DMS114 treated with DMSO at 0.1 percent for 48 hours (cell line): ENCODE measurements around the gene IFRD2.
"Not testable (repeated sequence)": the region's sequence is repeated elsewhere in the genome, so short reads cannot be mapped to it uniquely, and the experiment has no call there.

ENCODE experiments used
- DNase-seq: peaks from one replicate; lab custom pipeline; 2025; ENCODE audit not compliant: unreplicated experiment; lab: John Stamatoyannopoulos, UW

Gene IFRD2

DNA sequence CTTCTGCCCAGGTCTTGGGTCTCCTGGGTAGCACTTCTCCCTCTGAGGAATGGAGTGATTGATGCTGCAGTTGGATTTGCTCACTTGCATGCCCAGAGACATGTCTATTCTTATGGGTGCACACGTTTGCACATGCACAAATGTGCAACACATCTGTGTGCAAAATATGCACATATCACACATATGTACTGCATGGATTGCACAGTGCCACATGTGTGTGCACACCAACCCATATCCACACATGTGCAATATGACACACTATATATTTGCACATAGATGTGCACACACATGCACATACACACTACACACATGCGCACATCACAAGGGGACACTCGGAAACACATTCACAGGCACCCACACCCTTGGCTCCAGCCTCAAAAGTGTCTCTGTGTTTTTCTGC is 24.0 kb downstream of the IFRD2 start:
- DNase-seq: no peak

GRCh38 chr3:50267280-50267913 is 24.8 kb downstream of the IFRD2 start:
- DNase-seq: no peak

- DNase-seq: no peak
Measured at GRCh38 chr3:50266836-50267235, 25.4 kb downstream of the IFRD2 start.

- DNase-seq: no peak
Measured at GRCh38 chr3:50266017-50266416, 26.2 kb downstream of the IFRD2 start.

GRCh38 chr3:50265571-50265970 is 26.7 kb downstream of the IFRD2 start:
- DNase-seq: no peak

- no peak for DNase-seq
Measured at GRCh38 chr3:50264964-50265485, 27.2 kb downstream of the IFRD2 start.

DNA sequence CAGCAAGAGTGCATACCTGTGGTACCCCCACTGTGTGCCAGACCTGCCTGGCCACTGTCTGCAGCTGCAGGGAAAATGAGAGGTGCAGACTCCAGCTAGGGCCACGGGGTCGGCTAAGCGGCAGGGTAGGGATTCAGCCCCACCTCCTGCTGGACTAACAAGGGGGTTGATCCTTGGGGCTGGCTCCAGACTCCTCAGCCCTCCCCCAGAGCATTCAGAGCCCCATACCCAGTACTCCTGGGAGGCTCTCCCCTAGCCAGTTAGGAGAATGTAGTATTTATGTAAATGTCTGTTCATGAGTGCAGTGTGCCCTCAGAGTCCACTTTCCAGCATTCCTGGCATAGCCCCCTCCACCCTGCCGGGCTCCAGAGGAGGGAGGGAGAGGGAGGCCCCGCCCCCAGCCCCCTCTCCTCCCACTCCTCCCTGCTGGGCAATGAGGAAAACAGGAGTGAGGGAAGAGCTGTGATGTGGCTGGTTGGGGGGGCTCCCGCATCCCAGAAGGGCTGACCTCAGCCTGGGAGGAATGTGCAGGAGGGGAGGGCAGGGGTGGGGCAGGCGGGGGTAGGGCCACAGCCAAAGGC is 27.8 kb downstream of the IFRD2 start:
- no peak for DNase-seq

DNA sequence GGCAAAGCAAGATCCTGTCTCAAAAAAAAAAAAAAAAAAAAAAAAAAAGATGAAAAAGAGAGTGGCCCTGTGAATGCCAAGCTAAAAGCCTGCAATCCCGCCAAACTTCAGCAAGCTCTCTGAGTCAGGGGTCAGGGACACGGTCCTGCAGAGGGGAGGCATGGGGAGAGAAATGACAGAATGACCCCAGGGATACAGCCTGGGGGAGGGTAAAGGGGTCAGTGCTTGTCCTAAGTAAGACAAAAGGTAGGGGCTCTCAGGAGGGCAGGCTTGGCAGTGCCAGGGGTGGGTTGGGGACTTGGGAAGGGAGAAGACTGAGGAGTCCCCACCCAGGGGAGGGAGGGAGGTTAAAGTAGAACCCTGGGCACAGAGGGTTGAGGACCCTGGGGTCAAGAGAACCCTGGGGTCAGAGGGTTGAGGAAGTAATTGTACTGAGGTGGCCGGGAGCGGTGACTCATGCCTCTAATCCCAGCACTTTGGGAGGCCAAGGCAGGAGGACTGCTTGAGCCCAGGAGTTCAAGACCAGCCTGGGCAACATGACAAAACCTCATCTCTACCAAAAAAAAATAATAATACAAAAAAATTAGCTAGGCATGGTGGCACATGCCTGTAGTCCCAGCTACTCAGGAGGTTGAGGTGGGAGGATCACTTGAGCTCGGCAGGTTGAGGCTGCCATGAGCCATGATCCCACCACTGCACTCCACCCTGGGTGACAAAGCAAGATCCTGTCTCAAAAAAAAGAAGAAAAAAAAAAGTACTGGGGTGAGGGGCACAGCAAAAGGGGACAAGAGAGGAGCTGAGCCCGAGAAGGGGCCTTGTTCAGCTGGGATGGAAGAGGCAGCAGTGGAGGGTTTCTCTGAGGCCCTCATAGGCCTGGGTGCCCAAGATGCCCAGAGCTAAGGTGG is 28.5 kb downstream of the IFRD2 start:
- DNase-seq: no peak

- DNase-seq: no peak
Measured at GRCh38 chr3:50262778-50263177, 29.5 kb downstream of the IFRD2 start.

DNA sequence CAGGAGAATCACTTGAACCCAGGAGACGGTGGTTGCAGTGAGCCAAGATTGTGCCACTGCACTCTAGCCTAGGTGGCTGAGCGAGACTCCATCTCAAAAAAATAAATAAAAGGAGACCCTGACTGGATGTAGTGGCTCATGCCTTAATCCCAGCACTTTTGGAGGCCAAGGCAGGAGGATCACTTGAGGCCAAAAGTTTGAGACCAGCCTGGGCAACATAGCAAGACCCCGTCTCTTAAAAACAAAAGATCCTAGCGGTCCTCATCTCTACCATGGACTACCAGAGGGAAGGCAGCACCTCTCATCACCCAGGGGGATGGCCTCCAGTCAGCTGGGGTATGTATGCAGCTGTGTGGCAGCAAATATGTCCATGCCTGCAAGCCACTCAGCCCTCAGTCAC is 30.0 kb downstream of the IFRD2 start:
- DNase-seq: not testable (repeated sequence)

DNA sequence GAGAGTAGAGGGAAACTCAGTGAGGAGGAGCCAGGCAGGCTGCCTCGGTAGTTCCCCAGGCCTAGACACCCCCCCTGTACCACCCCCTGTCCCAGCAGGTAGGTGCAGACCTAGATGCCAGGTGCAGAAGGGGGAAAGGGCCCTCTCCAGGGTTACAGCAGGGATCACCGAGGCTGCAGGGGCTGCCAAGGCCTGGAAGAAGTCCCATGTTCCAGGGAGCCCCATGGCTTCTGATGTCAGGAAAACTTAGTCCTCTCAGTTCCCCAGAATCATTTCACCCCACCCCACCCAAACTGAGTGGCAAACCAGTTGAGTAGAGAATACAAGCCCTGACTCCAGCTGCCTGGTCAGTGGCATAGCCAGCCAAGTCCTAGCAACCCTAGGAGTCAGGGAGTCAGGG is 30.7 kb downstream of the IFRD2 start:
- no peak for DNase-seq

DNA sequence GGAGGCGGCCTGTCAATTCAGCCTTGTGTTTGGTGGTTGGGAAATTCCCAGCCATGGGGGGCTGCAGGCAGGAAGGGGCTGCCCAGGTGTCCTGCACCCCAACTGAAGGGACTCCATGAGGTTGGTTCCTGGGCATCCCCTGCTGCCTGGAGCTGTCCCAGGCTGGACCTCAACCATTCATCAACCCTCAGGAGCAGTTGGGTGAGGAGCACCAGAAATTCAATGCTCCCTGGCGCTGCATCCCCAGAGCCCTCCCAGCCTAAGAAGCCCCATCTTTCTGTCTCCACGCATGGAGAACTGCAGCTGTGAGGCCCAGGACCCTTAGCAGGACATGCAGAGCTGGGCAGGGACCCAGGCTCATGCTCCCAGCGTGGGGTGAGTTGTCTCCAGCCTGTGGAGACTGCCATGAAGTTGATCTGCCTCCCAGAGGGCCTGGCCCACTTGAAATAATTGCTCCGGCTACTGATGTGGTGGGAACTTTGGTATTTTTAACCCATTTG is 31.2 kb downstream of the IFRD2 start:
- no peak for DNase-seq

- DNase-seq: peak; percentile 68
Measured at GRCh38 chr3:50260027-50260941, 31.9 kb downstream of the IFRD2 start.

GRCh38 chr3:50259432-50260026 is 32.7 kb downstream of the IFRD2 start:
- no peak for DNase-seq

- DNase-seq: no peak
Measured at GRCh38 chr3:50258979-50259378, 33.2 kb downstream of the IFRD2 start.

- no peak for DNase-seq
Measured at GRCh38 chr3:50258029-50258680, 34.1 kb downstream of the IFRD2 start.

- peak; percentile 14 for DNase-seq
Measured at GRCh38 chr3:50256978-50257890, 35.0 kb downstream of the IFRD2 start.

DNA sequence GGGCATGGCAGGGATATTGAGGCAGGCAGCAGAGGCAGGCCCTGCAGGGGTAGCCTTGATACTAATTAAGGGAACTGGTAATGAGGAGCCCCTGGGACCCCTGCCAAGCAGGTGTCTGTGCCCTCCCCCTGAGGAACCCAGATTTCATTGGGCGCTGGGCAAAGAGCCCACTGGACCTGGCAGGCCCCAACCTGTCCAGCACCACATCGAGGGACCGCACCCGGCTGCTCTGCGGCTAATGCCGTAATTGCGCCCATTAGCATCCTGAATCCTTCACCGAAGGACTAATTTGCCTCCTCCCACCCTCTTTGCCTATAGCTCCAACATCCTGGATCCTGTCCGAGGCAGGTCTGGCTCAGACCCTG is 37.0 kb downstream of the IFRD2 start:
- DNase-seq: no peak
